ENCODE results near the gene RETREG2.

RETREG2 gene

DNA sequence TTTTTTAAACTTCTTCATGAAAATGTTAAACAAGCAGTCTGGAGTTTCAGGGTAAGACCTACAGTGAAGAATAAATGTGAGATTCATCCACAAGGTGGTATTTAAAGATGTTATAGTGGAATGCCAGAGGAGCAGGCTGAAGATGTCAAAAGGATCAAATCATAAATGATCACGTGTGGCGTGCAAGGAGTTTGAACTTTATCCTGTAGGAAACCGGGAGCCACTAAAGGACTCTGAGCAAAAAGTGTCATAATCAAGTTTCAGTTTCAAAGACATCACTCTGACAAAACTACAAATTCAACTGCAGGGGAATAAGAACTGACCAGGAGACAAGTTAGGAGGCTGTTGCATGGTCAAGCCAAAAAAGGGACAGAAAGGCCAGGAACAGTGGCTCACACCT lies 37.4 kb upstream of the RETREG2 start:
- DNase-seq (ENCODE audit: extremely low read depth, low read depth) = no peak
- TF ChIP-seq, protein P1, sequence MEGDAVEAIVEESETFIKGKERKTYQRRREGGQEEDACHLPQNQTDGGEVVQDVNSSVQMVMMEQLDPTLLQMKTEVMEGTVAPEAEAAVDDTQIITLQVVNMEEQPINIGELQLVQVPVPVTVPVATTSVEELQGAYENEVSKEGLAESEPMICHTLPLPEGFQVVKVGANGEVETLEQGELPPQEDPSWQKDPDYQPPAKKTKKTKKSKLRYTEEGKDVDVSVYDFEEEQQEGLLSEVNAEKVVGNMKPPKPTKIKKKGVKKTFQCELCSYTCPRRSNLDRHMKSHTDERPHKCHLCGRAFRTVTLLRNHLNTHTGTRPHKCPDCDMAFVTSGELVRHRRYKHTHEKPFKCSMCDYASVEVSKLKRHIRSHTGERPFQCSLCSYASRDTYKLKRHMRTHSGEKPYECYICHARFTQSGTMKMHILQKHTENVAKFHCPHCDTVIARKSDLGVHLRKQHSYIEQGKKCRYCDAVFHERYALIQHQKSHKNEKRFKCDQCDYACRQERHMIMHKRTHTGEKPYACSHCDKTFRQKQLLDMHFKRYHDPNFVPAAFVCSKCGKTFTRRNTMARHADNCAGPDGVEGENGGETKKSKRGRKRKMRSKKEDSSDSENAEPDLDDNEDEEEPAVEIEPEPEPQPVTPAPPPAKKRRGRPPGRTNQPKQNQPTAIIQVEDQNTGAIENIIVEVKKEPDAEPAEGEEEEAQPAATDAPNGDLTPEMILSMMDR (IDR thresholded peaks at IDR 0.05; ENCODE audit: low read depth, low read length, missing control alignments) = no peak
- H3K4me3 ChIP-seq (replicated peaks; ENCODE audit: low read depth, low read length) = no peak overlapping the region

DNA sequence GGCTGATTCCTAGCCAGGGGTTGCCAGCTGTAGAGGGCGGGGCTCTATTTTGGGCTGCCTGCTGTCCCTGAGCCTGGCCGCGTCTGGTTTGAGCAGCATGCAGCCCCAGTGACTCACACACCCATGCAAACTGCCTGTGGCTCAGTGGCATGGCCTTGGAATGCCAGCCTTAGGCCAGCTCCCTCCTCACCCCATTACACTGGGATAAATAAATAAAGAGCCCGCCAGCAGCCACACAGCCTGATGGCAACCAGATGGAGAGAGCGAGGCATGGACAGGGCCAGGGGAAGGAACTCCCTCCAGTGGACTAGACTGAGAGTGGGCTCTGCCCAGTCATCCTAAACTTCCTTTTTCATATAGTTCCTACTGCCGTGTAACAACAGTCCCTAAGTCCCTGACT lies 35.7 kb upstream of the RETREG2 start:
- peak; percentile 75 for DNase-seq (ENCODE audit: extremely low read depth, low read depth)

DNA sequence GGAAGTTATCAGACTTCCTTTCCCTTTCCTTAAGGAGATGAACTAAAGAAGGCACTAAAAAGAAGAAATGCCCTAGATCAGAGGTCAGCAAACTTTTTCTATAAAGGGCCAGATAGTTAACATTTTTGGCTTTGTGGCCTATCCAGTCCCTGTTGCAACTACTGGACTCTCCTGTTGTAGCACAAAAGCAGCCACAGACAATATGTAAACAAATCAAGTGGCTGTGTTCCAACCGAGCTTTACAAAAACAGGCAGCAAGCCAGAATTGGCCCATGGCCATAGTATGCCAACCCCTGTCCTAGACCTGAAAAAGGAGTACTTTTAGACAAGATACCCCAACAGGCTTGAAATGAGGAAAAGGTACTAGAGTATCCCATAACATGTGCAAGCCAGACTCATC lies 28.4 kb upstream of the RETREG2 start:
- TF ChIP-seq, protein P1 (IDR thresholded peaks at IDR 0.05; ENCODE audit: low read depth, low read length, missing control alignments) = no peak

More for the DNA sequence above, 35.7 kb upstream of the RETREG2 start:
- no peak overlapping the region for H3K4me3 ChIP-seq (replicated peaks; ENCODE audit: low read depth, low read length)
- TF ChIP-seq, protein P1 (IDR thresholded peaks at IDR 0.05; ENCODE audit: low read depth, low read length, missing control alignments) = peak; percentile 48

DNA sequence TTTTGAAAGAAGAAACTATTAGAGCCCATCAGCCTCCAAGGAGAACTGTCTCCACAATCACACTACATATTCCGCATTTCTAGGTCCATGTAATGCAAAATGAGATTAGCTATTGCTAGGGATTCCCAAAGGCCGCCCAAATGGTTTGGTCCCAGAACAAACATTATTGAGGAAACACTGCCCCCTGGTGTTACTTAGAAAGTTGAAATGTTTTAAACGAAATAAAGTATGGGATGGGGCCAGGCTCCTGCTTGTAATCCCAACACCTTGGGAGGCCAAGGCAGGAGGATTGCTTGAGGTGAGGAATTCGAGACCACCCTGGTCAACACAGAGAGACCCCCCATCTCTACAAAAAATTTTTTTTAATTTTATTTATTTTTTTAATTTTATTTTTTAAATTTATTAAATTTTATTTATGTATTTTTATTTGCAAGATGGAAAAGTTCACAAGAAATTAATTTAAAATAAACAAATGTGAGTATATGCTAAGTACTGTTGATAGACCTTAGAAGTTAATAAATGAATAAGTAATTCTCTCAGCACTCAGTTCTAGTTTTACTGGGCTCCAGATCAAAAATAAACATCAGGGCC lies 22.9 kb upstream of the RETREG2 start:
- peak; percentile 63 for DNase-seq (ENCODE audit: extremely low read depth, low read depth)
- no peak overlapping the region for H3K4me3 ChIP-seq (replicated peaks; ENCODE audit: low read depth, low read length)
- TF ChIP-seq, protein P1 (IDR thresholded peaks at IDR 0.05; ENCODE audit: low read depth, low read length, missing control alignments) = peak; percentile 26

More for the DNA sequence above, 28.4 kb upstream of the RETREG2 start:
- DNase-seq (ENCODE audit: extremely low read depth, low read depth) = no peak
- no peak overlapping the region for H3K4me3 ChIP-seq (replicated peaks; ENCODE audit: low read depth, low read length)

DNA sequence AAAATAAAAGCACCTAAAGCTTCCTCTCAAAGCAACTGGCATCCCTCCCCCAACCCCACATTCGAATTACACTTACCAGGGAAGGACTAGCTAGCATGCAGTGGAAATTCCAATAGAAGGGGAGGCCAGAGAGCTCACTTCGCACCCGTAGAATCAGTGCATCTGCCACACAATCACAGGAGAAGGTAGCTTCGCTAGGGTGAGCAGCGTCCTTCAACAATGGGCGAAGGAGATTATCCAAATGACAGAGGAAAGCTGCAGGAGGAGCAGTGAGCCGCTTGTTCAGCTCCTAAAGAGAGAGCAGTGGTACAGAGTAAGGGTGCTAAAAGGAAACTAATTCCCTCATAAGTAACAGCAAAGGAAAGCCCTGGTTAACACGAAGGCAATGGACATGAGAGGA lies 20.7 kb upstream of the RETREG2 start:
- TF ChIP-seq, protein P1 (IDR thresholded peaks at IDR 0.05; ENCODE audit: low read depth, low read length, missing control alignments) = no peak
- H3K4me3 ChIP-seq (replicated peaks; ENCODE audit: low read depth, low read length) = no peak overlapping the region
- DNase-seq (ENCODE audit: extremely low read depth, low read depth) = no peak

DNA sequence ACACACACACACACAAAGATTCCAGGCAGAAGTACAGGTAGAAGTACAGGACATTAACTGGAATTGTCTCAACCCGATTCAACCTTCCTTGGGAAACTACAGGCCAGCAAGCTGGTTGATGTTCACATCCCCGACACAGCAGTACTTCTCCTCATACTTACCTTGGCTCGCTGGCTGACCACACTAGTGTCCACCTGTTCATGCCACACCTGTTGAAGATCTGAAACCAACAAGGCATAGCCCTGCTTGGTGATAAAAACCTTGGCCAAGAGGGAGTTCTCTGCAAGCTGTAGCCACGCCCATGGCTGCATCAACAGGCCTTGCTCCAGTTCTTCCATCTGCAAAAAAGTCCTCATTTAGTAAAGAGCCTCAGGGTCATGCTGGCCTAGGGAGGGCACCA lies 20.1 kb upstream of the RETREG2 start:
- DNase-seq (ENCODE audit: extremely low read depth, low read depth) = no peak
- TF ChIP-seq, protein P1 (IDR thresholded peaks at IDR 0.05; ENCODE audit: low read depth, low read length, missing control alignments) = no peak
- no peak overlapping the region for H3K4me3 ChIP-seq (replicated peaks; ENCODE audit: low read depth, low read length)

DNA sequence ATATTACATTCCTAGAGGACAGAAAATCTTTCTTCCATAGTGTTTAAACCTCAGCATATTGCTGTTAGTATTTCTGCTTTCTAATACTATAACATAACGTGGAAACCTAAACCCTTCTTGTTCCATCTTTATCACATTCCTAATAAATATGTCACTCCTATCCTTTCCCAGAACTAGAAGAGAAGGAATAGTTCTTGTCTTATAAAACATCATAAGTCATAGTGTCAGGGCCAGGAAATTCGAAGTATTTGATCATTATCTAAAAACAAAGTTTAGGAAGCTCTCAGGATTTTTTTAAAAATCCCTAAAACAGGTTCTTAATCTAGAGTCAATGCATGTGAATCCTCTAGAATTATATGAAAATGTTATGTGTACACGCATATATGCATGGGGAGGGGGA lies 19.5 kb upstream of the RETREG2 start:
- no peak overlapping the region for H3K4me3 ChIP-seq (replicated peaks; ENCODE audit: low read depth, low read length)
- TF ChIP-seq, protein P1 (IDR thresholded peaks at IDR 0.05; ENCODE audit: low read depth, low read length, missing control alignments) = no peak
- no peak for DNase-seq (ENCODE audit: extremely low read depth, low read depth)
